Suprapubic skin (tissue), 4 donors: ENCODE results near the gene FNDC3A.

Experiments used
- EP300 ChIP-seq: sonication (generic); formaldehyde crosslinking; IDR thresholded peaks from one replicate; pipeline ENCODE4 v1.6.1; 2017; ENCODE audit warnings: antibody characterized with exemption
- POLR2A ChIP-seq, 2 donors: fragments of 450-650 bp; IDR thresholded peaks; one replicate each; pipeline ENCODE4 v1.6.1; 2017; ENCODE audit warnings: antibody characterized with exemption in 2 of 2, mild to moderate bottlenecking in 2 of 2, moderate library complexity in 2 of 2
- POLR2AphosphoS5 ChIP-seq, 3 donors: sonication (generic); formaldehyde crosslinking; IDR thresholded peaks; one replicate each; pipeline ENCODE4 v1.6.1; 2017; ENCODE audit warnings: antibody characterized with exemption in 3 of 3
- TF ChIP-seq, protein P1 (sequence below), 2 donors: fragments of 200-600 bp in 1 of 2; fragments of 450-650 bp in 1 of 2; sonication (generic) in 1 of 2; IDR thresholded peaks; one replicate each; pipeline ENCODE4 v1.5.1; 2016 to 2019; ENCODE audit warnings: antibody characterized with exemption in 2 of 2, mild to moderate bottlenecking in 1 of 2, moderate library complexity in 1 of 2

DNA sequence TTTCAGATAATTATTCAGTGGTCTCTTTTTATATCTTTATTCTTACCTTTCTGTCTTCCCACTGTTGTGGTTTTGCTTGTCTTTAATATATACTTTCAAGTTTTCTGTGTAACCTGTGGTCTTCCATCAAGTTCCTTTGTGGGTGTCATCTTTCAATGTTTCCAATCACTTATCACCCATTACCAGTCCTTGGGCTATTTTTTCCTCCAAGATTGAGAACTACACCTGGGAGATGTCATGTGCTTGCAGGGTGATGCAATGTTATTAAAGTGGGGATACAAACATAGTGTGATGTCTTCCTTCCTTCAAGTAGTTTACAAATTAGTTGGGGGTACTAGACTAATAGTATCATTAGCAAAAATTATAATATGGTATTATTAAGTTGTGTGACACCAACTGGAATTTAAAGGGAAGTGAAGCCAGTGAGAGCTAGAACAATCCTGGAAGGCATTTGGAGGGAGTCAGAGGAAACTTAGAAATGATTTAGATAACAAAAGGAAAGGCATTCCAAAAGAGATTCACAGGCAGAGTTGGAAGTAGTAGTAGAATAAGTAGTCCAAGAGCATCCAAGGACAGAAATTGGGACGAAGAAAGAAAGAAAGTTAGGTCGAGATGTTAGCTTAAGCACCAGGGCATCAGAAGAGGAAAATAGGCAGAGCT is 3.4 kb downstream of the FNDC3A start:
- TF ChIP-seq, protein P1, sequence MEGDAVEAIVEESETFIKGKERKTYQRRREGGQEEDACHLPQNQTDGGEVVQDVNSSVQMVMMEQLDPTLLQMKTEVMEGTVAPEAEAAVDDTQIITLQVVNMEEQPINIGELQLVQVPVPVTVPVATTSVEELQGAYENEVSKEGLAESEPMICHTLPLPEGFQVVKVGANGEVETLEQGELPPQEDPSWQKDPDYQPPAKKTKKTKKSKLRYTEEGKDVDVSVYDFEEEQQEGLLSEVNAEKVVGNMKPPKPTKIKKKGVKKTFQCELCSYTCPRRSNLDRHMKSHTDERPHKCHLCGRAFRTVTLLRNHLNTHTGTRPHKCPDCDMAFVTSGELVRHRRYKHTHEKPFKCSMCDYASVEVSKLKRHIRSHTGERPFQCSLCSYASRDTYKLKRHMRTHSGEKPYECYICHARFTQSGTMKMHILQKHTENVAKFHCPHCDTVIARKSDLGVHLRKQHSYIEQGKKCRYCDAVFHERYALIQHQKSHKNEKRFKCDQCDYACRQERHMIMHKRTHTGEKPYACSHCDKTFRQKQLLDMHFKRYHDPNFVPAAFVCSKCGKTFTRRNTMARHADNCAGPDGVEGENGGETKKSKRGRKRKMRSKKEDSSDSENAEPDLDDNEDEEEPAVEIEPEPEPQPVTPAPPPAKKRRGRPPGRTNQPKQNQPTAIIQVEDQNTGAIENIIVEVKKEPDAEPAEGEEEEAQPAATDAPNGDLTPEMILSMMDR (IDR thresholded peaks at IDR 0.05), result no peak
- no peak for TF ChIP-seq POLR2A (IDR thresholded peaks at IDR 0.05)
- TF ChIP-seq POLR2AphosphoS5 (IDR thresholded peaks at IDR 0.05), result no peak
- no peak for TF ChIP-seq EP300
